Astrocyte of the spinal cord (primary cell): ENCODE measurements around the gene GPATCH11.

Experiments
- DNase-seq: peaks from one replicate; pipeline ENCODE4 v3.0.0; 2011; ENCODE audit warnings: low read depth, low spot score
- H3K4me3 ChIP-seq: 2 replicates; pipeline ENCODE4 v1.5.1; 2011; ENCODE audit warnings: low read depth, mild to moderate bottlenecking, low read length, moderate library complexity
- in situ Hi-C: cut with HindIII; loops from 2 replicates; pipeline ENCODE4 v1.10.0; 2017; ENCODE audit warnings: low sequenced_read_pairs
- TF ChIP-seq, protein P1 (sequence below): IDR thresholded peaks from 2 replicates; pipeline ENCODE4 v1.5.1; 2012; ENCODE audit warnings: low read depth, mild to moderate bottlenecking, low read length, inconsistent platforms

Gene GPATCH11

DNA sequence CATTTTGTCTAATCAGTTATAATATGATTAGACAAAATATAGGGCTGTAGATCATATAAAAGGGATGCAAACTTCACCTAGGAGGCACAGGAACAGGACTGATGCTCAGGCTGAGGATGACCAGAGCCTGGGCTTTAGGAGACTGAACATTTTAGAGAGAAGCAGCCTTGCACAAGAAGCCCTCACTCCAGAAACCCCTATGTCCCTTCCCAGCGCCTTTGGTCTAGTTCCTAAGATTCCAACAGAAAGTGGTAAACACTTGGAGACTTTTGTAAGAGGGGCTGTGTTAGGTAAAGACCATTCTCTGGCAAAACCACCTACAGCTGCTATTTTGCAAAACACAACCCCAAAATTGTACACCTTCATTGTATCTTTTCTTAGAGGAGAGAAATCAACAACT is 33.2 kb downstream of the GPATCH11 start:
- DNase-seq: no peak
- in situ Hi-C loops: no loop called here
- H3K4me3 ChIP-seq: no peak overlapping the region
- TF ChIP-seq, protein P1, sequence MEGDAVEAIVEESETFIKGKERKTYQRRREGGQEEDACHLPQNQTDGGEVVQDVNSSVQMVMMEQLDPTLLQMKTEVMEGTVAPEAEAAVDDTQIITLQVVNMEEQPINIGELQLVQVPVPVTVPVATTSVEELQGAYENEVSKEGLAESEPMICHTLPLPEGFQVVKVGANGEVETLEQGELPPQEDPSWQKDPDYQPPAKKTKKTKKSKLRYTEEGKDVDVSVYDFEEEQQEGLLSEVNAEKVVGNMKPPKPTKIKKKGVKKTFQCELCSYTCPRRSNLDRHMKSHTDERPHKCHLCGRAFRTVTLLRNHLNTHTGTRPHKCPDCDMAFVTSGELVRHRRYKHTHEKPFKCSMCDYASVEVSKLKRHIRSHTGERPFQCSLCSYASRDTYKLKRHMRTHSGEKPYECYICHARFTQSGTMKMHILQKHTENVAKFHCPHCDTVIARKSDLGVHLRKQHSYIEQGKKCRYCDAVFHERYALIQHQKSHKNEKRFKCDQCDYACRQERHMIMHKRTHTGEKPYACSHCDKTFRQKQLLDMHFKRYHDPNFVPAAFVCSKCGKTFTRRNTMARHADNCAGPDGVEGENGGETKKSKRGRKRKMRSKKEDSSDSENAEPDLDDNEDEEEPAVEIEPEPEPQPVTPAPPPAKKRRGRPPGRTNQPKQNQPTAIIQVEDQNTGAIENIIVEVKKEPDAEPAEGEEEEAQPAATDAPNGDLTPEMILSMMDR: no peak

DNA sequence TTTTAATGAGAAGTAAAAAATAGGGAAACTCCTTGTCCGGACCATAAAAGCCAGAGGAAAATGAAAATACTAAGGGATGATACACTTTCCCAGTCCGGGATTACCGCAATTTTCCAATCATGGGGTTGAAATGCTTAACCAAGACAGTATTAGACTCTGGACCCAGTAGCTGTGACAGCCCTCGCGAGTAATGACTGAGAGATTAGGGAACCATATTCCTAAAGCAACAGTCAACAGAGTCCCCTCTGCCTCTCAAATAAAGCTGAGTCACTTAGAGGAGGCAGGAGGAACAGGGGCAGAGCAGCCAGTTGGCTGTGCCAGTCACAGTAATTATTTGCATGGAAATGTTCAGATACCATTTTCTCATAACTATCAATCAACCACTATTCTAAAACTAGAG is 34.8 kb downstream of the GPATCH11 start:
- no peak overlapping the region for H3K4me3 ChIP-seq

DNA sequence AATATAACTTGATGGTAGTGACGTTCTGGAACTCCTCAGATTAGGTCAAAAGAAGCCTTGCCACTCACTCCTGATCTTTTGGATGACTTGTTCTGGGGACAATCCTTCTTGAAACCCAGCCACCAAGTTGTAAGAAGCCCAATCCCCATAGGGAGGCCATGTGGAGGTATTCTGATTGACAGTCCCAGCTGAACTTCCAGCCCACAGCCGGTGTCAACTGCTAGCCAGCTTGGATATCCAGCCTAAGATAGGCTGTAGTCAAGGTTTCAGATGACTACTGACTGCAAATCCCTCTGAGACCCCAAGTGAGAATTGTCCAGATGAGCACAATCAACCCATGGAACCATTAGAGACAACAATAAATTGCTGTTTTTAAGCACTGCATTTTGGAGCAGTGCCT is 41.1 kb downstream of the GPATCH11 start:
- no peak for DNase-seq
- TF ChIP-seq, protein P1: no peak
- in situ Hi-C loops: no loop called here

More for the DNA sequence above, 34.8 kb downstream of the GPATCH11 start:
- no peak for DNase-seq
- TF ChIP-seq, protein P1: no peak
- in situ Hi-C loops: no loop called here

DNA sequence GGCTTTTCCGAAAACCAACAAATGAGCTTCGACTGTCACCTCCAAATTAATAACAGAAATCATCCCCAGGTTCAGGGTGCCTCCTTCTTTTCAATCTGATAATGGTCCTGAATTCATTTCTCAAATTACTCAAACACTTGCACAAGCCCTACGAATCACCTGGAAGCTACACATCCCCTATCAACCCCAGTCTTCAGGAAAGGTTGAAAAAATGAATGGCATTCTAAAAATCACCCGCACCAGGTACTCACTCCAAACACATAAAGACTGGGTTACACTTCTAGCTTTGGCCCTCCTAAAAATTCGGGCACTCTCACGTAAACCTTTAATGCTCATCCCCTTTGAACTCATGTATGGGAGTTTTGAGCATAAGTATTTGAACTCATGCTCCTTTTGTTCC is 48.6 kb downstream of the GPATCH11 start:
- no peak for DNase-seq
- TF ChIP-seq, protein P1: no peak
- in situ Hi-C loops: no loop called here
- no peak overlapping the region for H3K4me3 ChIP-seq

More for the DNA sequence above, 41.1 kb downstream of the GPATCH11 start:
- H3K4me3 ChIP-seq: no peak overlapping the region

DNA sequence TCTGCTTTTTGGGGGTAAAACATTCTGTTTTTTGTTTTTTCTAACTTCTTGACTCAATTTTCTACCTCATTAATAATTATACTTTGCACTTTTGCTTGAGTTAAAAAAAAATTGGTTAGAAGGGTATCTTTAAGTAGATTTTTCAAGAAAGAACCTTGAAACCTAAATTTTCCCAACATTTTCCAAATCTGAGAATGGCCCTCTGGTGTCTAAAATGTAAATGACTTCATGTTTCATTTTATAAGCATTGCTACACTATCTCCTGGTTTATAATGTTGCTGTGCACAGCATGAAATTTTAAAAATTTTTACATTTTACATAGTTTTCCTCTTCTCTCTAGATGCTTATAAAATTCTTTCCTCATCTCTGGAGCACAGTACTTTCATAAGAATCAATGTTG is 58.2 kb downstream of the GPATCH11 start:
- in situ Hi-C loops: no loop called here
- H3K4me3 ChIP-seq: no peak overlapping the region
- no peak for DNase-seq
- TF ChIP-seq, protein P1: no peak

DNA sequence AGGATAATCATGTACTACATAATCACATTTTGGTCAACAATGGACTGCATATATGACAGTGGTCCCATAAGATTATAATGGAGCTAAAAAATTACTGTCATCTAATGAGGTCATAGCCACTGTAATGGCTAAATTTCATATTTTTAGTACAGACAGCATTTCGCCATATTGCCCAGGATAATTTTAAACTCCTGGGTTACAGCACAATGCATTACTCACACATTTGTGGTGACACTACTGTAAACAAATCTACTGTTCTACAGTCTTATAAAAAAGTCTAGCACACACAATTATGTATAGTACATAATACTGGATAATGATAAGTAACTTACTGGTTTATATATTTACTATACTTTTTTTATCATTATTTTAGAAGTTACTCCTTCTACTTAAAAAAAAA is 59.7 kb downstream of the GPATCH11 start:
- TF ChIP-seq, protein P1: no peak
- H3K4me3 ChIP-seq: no peak overlapping the region
- in situ Hi-C loops: no loop called here
- no peak for DNase-seq

DNA sequence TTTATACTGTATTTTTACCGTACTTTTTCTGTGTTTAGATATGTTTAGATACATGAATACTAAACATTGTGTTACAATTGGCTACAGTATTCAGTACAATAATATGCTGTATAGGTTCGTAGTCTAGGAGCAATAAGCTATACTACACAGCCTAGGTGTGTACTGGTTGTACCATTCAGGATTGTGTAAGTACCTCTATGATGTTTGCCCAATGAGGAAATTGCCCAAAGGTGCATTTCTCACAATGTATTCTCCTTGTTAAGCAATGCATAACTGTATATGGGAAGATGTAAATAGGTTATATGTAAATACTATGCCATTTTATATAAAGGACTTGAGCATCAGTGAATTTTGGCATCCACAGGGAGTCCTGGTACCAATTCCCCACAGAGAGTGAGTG is 61.7 kb downstream of the GPATCH11 start:
- DNase-seq: no peak
- H3K4me3 ChIP-seq: no peak overlapping the region
- TF ChIP-seq, protein P1: no peak
- in situ Hi-C loops: no loop called here
